ENCODE data around the gene OR6N1.

Gene OR6N1

GRCh38 chr1:158806916-158807536 lies 35.0 kb upstream of the OR6N1 start:
- H3K4me3 ChIP-seq (ENCODE audit: low read depth in 1 of 2, low read length in 2 of 2), result no peak overlapping the region
- peaks cover 0 to 3% of the 10 kb centered on the region in 2 donors for H3K4me1 ChIP-seq (ENCODE audit: control insufficient read depth in 1 of 2, insufficient read depth in 2 of 2, low read length in 2 of 2)
- no peaks in the 10 kb centered on the region for H3K36me3 ChIP-seq (ENCODE audit: control insufficient read depth in 1 of 2, insufficient read depth in 2 of 2, low read length in 2 of 2)
- H3K27me3 ChIP-seq (ENCODE audit: low read depth, low read length), result no peaks in the 10 kb centered on the region
- no peaks in the 10 kb centered on the region for H3K9me3 ChIP-seq (ENCODE audit: control insufficient read depth in 1 of 2, low read length in 2 of 2)
- H3K27ac ChIP-seq (ENCODE audit: low read length), result no peak overlapping the region

- H3K36me3 ChIP-seq (ENCODE audit: control insufficient read depth in 1 of 2, insufficient read depth in 2 of 2, low read length in 2 of 2), result no peaks in the 10 kb centered on the region
- H3K27me3 ChIP-seq (ENCODE audit: low read depth, low read length), result no peaks in the 10 kb centered on the region
- H3K27ac ChIP-seq (ENCODE audit: low read length), result no peak overlapping the region
- no peak overlapping the region for H3K4me3 ChIP-seq (ENCODE audit: low read depth in 1 of 2, low read length in 2 of 2)
- H3K9me3 ChIP-seq (ENCODE audit: control insufficient read depth in 1 of 2, low read length in 2 of 2), result no peaks in the 10 kb centered on the region
- peaks cover 0 to 3% of the 10 kb centered on the region in 2 donors for H3K4me1 ChIP-seq (ENCODE audit: control insufficient read depth in 1 of 2, insufficient read depth in 2 of 2, low read length in 2 of 2)
These were observed 31.7 kb upstream of the OR6N1 start for GRCh38 chr1:158803678-158804077.

GRCh38 chr1:158801396-158801795 lies 29.4 kb upstream of the OR6N1 start:
- H3K9me3 ChIP-seq (ENCODE audit: control insufficient read depth in 1 of 2, low read length in 2 of 2), result no peaks in the 10 kb centered on the region
- no peaks in the 10 kb centered on the region for H3K36me3 ChIP-seq (ENCODE audit: control insufficient read depth in 1 of 2, insufficient read depth in 2 of 2, low read length in 2 of 2)
- no peaks in the 10 kb centered on the region for H3K27me3 ChIP-seq (ENCODE audit: low read depth, low read length)
- H3K4me3 ChIP-seq (ENCODE audit: low read depth in 1 of 2, low read length in 2 of 2), result no peak overlapping the region
- no peak overlapping the region for H3K27ac ChIP-seq (ENCODE audit: low read length)
- no peaks in the 10 kb centered on the region for H3K4me1 ChIP-seq (ENCODE audit: control insufficient read depth in 1 of 2, insufficient read depth in 2 of 2, low read length in 2 of 2)

DNA sequence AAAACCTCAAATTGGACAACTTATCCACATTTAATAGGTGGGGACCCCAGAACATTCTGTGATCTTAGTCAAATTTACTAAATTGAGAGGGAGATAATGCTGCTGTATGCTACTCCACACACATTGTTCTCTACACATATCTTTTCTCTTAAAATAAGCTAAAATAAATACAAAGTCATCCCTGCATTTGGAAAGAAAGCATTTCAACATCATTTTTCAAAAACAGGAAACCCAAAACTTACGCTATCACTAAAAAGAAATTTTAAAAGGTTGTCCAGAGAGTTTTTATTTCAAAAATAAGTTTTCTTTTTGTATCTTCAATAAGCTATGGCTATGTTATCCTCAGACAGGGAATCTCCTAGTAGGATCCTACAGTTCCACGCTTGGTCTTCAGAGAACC lies 28.5 kb upstream of the OR6N1 start:
- H3K27ac ChIP-seq (ENCODE audit: low read length), result no peak overlapping the region
- no peaks in the 10 kb centered on the region for H3K36me3 ChIP-seq (ENCODE audit: control insufficient read depth in 1 of 2, insufficient read depth in 2 of 2, low read length in 2 of 2)
- H3K4me3 ChIP-seq (ENCODE audit: low read depth in 1 of 2, low read length in 2 of 2), result no peak overlapping the region
- H3K9me3 ChIP-seq (ENCODE audit: control insufficient read depth in 1 of 2, low read length in 2 of 2), result no peaks in the 10 kb centered on the region
- no peaks in the 10 kb centered on the region for H3K4me1 ChIP-seq (ENCODE audit: control insufficient read depth in 1 of 2, insufficient read depth in 2 of 2, low read length in 2 of 2)
- no peaks in the 10 kb centered on the region for H3K27me3 ChIP-seq (ENCODE audit: low read depth, low read length)

DNA sequence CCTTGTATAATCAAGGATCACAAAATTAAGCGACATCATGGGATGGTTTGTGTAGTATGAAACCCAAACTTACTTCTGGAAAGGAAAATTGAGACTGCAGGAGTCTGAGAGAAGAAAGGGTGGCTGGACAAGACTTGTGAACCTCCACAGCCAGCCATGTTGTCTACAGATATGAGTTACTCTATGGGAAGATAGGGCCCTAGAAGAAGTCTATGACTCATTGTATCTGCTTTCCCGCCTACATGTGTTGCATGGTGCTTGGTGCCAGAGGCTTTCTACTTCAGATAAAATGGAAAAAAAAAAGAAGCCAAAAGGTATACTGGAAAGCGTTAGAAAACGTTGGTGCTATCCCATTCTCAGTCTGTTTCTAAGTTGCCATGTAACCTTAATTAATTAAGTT lies 27.7 kb upstream of the OR6N1 start:
- H3K27me3 ChIP-seq (ENCODE audit: low read depth, low read length), result no peaks in the 10 kb centered on the region
- no peaks in the 10 kb centered on the region for H3K36me3 ChIP-seq (ENCODE audit: control insufficient read depth in 1 of 2, insufficient read depth in 2 of 2, low read length in 2 of 2)
- H3K4me3 ChIP-seq (ENCODE audit: low read depth in 1 of 2, low read length in 2 of 2), result no peak overlapping the region
- H3K4me1 ChIP-seq (ENCODE audit: control insufficient read depth in 1 of 2, insufficient read depth in 2 of 2, low read length in 2 of 2), result no peaks in the 10 kb centered on the region
- no peak overlapping the region for H3K27ac ChIP-seq (ENCODE audit: low read length)
- no peaks in the 10 kb centered on the region for H3K9me3 ChIP-seq (ENCODE audit: control insufficient read depth in 1 of 2, low read length in 2 of 2)

DNA sequence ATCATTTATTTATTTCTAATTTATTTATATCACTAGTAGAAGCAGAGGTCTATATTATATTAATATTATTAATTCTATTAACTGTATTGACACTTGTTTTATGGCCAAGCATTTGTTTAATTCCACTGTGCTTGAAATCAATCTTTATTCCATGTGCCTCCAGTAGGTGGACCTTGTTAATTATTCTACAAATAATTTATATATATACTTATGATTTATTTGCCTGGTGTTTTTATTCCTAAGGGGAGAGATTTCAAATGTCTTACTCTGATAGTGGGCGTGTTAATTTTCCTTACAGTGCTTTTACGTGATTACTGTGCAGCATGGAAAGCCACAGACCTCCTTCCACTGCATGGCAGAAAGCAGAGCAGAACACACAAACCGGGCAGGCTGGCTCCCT lies 26.5 kb upstream of the OR6N1 start:
- no peaks in the 10 kb centered on the region for H3K9me3 ChIP-seq (ENCODE audit: control insufficient read depth in 1 of 2, low read length in 2 of 2)
- no peak overlapping the region for H3K27ac ChIP-seq (ENCODE audit: low read length)
- H3K4me3 ChIP-seq (ENCODE audit: low read depth in 1 of 2, low read length in 2 of 2), result no peak overlapping the region
- no peaks in the 10 kb centered on the region for H3K4me1 ChIP-seq (ENCODE audit: control insufficient read depth in 1 of 2, insufficient read depth in 2 of 2, low read length in 2 of 2)
- H3K27me3 ChIP-seq (ENCODE audit: low read depth, low read length), result no peaks in the 10 kb centered on the region
- H3K36me3 ChIP-seq (ENCODE audit: control insufficient read depth in 1 of 2, insufficient read depth in 2 of 2, low read length in 2 of 2), result no peaks in the 10 kb centered on the region

GRCh38 chr1:158794247-158794646 lies 22.3 kb upstream of the OR6N1 start:
- Histone ChIP-seq H3K27me3 (ENCODE audit: low read depth, low read length) (no peaks in the 10 kb centered on the region), H3K4me3 (ENCODE audit: low read depth in 1 of 2, low read length in 2 of 2) (no peak overlapping the region)

GRCh38 chr1:158793604-158794003 lies 21.6 kb upstream of the OR6N1 start:
- no peaks in the 10 kb centered on the region for H3K27me3 ChIP-seq (ENCODE audit: low read depth, low read length)
- H3K27ac ChIP-seq (ENCODE audit: low read length), result no peak overlapping the region
- no peaks in the 10 kb centered on the region for H3K36me3 ChIP-seq (ENCODE audit: control insufficient read depth in 1 of 2, insufficient read depth in 2 of 2, low read length in 2 of 2)
- no peaks in the 10 kb centered on the region for H3K9me3 ChIP-seq (ENCODE audit: control insufficient read depth in 1 of 2, low read length in 2 of 2)
- no peak overlapping the region for H3K4me3 ChIP-seq (ENCODE audit: low read depth in 1 of 2, low read length in 2 of 2)
- no peaks in the 10 kb centered on the region for H3K4me1 ChIP-seq (ENCODE audit: control insufficient read depth in 1 of 2, insufficient read depth in 2 of 2, low read length in 2 of 2)

More at GRCh38 chr1:158794247-158794646, 22.3 kb upstream of the OR6N1 start:
- Histone ChIP-seq H3K36me3 (ENCODE audit: control insufficient read depth in 1 of 2, insufficient read depth in 2 of 2, low read length in 2 of 2) (no peaks in the 10 kb centered on the region), H3K4me1 (ENCODE audit: control insufficient read depth in 1 of 2, insufficient read depth in 2 of 2, low read length in 2 of 2) (no peaks in the 10 kb centered on the region), H3K9me3 (ENCODE audit: control insufficient read depth in 1 of 2, low read length in 2 of 2) (no peaks in the 10 kb centered on the region), H3K27ac (ENCODE audit: low read length) (no peak overlapping the region)

DNA sequence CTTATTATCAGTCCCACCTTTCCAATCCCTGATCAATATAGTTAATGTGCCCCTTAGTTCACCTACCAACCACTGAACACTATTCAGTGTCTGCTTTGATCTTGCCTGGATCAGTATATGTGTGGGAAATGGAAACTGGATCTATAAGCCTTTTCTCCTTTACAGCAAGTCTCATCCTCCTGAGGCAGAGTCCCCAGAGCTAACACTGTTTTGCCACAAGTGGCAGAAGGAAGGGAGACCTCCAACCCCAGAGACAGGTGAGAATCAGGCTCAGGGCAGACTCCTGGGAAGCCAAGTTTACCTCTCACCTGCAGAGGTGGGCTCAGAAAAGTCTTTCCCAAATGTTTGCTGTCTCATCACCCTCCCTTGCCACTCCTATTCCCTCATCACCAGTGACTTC lies 9.1 kb upstream of the OR6N1 start, which contains the start of gene OR6N2:
OR6N2 (minus strand) TSS at position 101 of the 400 bp plus-strand sequence. CDS start 3,569 bp downstream, outside the sequence.
- H3K27me3 ChIP-seq (ENCODE audit: low read depth, low read length), result no peaks in the 10 kb centered on the region
- H3K36me3 ChIP-seq (ENCODE audit: control insufficient read depth in 1 of 2, insufficient read depth in 2 of 2, low read length in 2 of 2), result no peaks in the 10 kb centered on the region
- H3K4me1 ChIP-seq (ENCODE audit: control insufficient read depth in 1 of 2, insufficient read depth in 2 of 2, low read length in 2 of 2), result no peaks in the 10 kb centered on the region
- no peak within 1 kb of the TSS for H3K27ac ChIP-seq (ENCODE audit: low read length)
- no peaks in the 10 kb centered on the region for H3K9me3 ChIP-seq (ENCODE audit: control insufficient read depth in 1 of 2, low read length in 2 of 2)
- no peak within 1 kb of the TSS for H3K4me3 ChIP-seq (ENCODE audit: low read depth in 1 of 2, low read length in 2 of 2)

- Histone ChIP-seq H3K27ac (ENCODE audit: low read length) (no peak within 1 kb of the TSS), H3K9me3 (ENCODE audit: control insufficient read depth in 1 of 2, low read length in 2 of 2) (no peaks in the 10 kb centered on the region), H3K27me3 (ENCODE audit: low read depth, low read length) (no peaks in the 10 kb centered on the region), H3K36me3 (ENCODE audit: control insufficient read depth in 1 of 2, insufficient read depth in 2 of 2, low read length in 2 of 2) (no peaks in the 10 kb centered on the region), H3K4me1 (ENCODE audit: control insufficient read depth in 1 of 2, insufficient read depth in 2 of 2, low read length in 2 of 2) (no peaks in the 10 kb centered on the region), H3K4me3 (ENCODE audit: low read depth in 1 of 2, low read length in 2 of 2) (no peak within 1 kb of the TSS)
These were observed 17.6 kb downstream of the OR6N1 start, which contains the start of gene OR6K6 for GRCh38 chr1:158754420-158754819. Gene OR6K6, plus strand, starts transcription at chr1:158754720. Its CDS starts 168 bp downstream, at chr1:158754888.

- Histone ChIP-seq H3K36me3 (ENCODE audit: control insufficient read depth in 1 of 2, insufficient read depth in 2 of 2, low read length in 2 of 2) (no peaks in the 10 kb centered on the region), H3K27ac (ENCODE audit: low read length) (no peak overlapping the region), H3K9me3 (ENCODE audit: control insufficient read depth in 1 of 2, low read length in 2 of 2) (no peaks in the 10 kb centered on the region), H3K4me1 (ENCODE audit: control insufficient read depth in 1 of 2, insufficient read depth in 2 of 2, low read length in 2 of 2) (no peaks in the 10 kb centered on the region), H3K4me3 (ENCODE audit: low read depth in 1 of 2, low read length in 2 of 2) (no peak overlapping the region), H3K27me3 (ENCODE audit: low read depth, low read length) (no peaks in the 10 kb centered on the region)
These were observed 19.8 kb downstream of the OR6N1 start for GRCh38 chr1:158752155-158752712.

GRCh38 chr1:158735848-158736247 lies 36.1 kb downstream of the OR6N1 start:
- no peaks in the 10 kb centered on the region for H3K4me1 ChIP-seq (ENCODE audit: control insufficient read depth in 1 of 2, insufficient read depth in 2 of 2, low read length in 2 of 2)
- H3K27me3 ChIP-seq (ENCODE audit: low read depth, low read length), result no peaks in the 10 kb centered on the region
- H3K9me3 ChIP-seq (ENCODE audit: control insufficient read depth in 1 of 2, low read length in 2 of 2), result no peaks in the 10 kb centered on the region
- no peak overlapping the region for H3K4me3 ChIP-seq (ENCODE audit: low read depth in 1 of 2, low read length in 2 of 2)
- no peak overlapping the region for H3K27ac ChIP-seq (ENCODE audit: low read length)
- H3K36me3 ChIP-seq (ENCODE audit: control insufficient read depth in 1 of 2, insufficient read depth in 2 of 2, low read length in 2 of 2), result no peaks in the 10 kb centered on the region
